Neuronal stem cell (in vitro differentiated cells): ENCODE data around the gene PLA2G4B.

Source experiments
- DNase-seq: peaks from one replicate; pipeline ENCODE4 v3.0.0-alpha.2; 2013; ENCODE audit warnings: low spot score
- H2AFZ ChIP-seq: one replicate; pipeline ENCODE4 v1.6.1; 2013; ENCODE audit warnings: mild to moderate bottlenecking, low read length, inconsistent platforms
- H2AK5ac ChIP-seq: 2 replicates; pipeline ENCODE4 v1.6.1; 2013; ENCODE audit warnings: low read depth, mild to moderate bottlenecking, inconsistent platforms, low read length, moderate library complexity, mixed read lengths
- H2BK120ac ChIP-seq: 2 replicates; pipeline ENCODE4 v1.6.1; 2013; ENCODE audit warnings: low read depth, mild to moderate bottlenecking, inconsistent platforms, low read length, moderate library complexity, mixed read lengths
- H2BK12ac ChIP-seq: one replicate; pipeline ENCODE4 v1.6.1; 2013; ENCODE audit warnings: low read length, inconsistent platforms
- H2BK15ac ChIP-seq: 2 replicates; pipeline ENCODE4 v1.6.1; 2013; ENCODE audit warnings: mild to moderate bottlenecking, low read length, inconsistent platforms, mixed read lengths
- H2BK5ac ChIP-seq: one replicate; pipeline ENCODE4 v1.6.1; 2013; ENCODE audit warnings: inconsistent platforms, mild to moderate bottlenecking, low read length, moderate library complexity
- H3K14ac ChIP-seq: one replicate; pipeline ENCODE4 v1.6.1; 2013; ENCODE audit warnings: low read length, inconsistent platforms
- H3K18ac ChIP-seq: 2 replicates; pipeline ENCODE4 v1.6.1; 2013; ENCODE audit warnings: low read length, inconsistent platforms
- H3K23ac ChIP-seq: 2 replicates; pipeline ENCODE4 v1.6.1; 2013; ENCODE audit warnings: low read depth, mild to moderate bottlenecking, mixed read lengths, low read length, inconsistent platforms; ENCODE audit not compliant: poor library complexity
- H3K27ac ChIP-seq: replicated peaks from 3 replicates; pipeline ENCODE4 v1.5.1; 2013; ENCODE audit warnings: low read length, inconsistent platforms
- H3K27me3 ChIP-seq, 3 experiments: 2 replicates each; pipeline ENCODE4 v1.6.1; 2013; ENCODE audit warnings: low read length in 3 of 3, mild to moderate bottlenecking in 2 of 3, inconsistent platforms in 1 of 3, low read depth in 1 of 3, mixed read lengths in 1 of 3, moderate library complexity in 1 of 3; ENCODE audit not compliant: control insufficient read depth in 3 of 3, insufficient read depth in 3 of 3
- H3K36me3 ChIP-seq, 2 donors: replicated peaks in 1 of 2; 2 replicates each; pipeline ENCODE4 v1.6.1; 2013; ENCODE audit warnings: low read length in 2 of 2; ENCODE audit not compliant: control insufficient read depth in 2 of 2, insufficient read depth in 2 of 2
- H3K4ac ChIP-seq: 2 replicates; pipeline ENCODE4 v1.6.1; 2013; ENCODE audit warnings: inconsistent platforms, mild to moderate bottlenecking, low read length, moderate library complexity
- H3K4me1 ChIP-seq, 2 donors: 1 replicate in 1 of 2; 2 replicates in 1 of 2; pipeline ENCODE4 v1.6.1; 2013; ENCODE audit warnings: low read length in 2 of 2, low read depth in 1 of 2; ENCODE audit not compliant: control insufficient read depth in 2 of 2, insufficient read depth in 1 of 2
- H3K4me2 ChIP-seq: one replicate; pipeline ENCODE4 v1.6.1; 2013; ENCODE audit warnings: mild to moderate bottlenecking, low read length, inconsistent platforms; ENCODE audit not compliant: insufficient read depth, poor library complexity, severe bottlenecking
- H3K4me3 ChIP-seq, 2 donors: 2 replicates each; pipeline ENCODE4 v1.5.1; 2013; ENCODE audit warnings: low read length in 2 of 2, mild to moderate bottlenecking in 2 of 2, inconsistent platforms in 1 of 2, moderate library complexity in 1 of 2
- H3K79me1 ChIP-seq: one replicate; pipeline ENCODE4 v1.6.1; 2013; ENCODE audit warnings: low read depth, mild to moderate bottlenecking, inconsistent platforms, low read length, moderate library complexity
- H3K9ac ChIP-seq: one replicate; pipeline ENCODE4 v1.6.1; 2013; ENCODE audit warnings: mild to moderate bottlenecking, low read depth, low read length, inconsistent platforms; ENCODE audit not compliant: poor library complexity
- H3K9me3 ChIP-seq, 2 donors: replicated peaks in 1 of 2; 2 replicates each; pipeline versions ENCODE3 to v1.6.1; 2013; ENCODE audit warnings: low read length in 2 of 2, mild to moderate bottlenecking in 2 of 2, inconsistent platforms in 1 of 2, low read depth in 1 of 2, mixed read lengths in 1 of 2, moderate library complexity in 1 of 2; ENCODE audit not compliant: control insufficient read depth in 2 of 2, insufficient read depth in 1 of 2
- H4K8ac ChIP-seq: one replicate; pipeline ENCODE4 v1.6.1; 2013; ENCODE audit warnings: low read depth, mild to moderate bottlenecking, inconsistent platforms, low read length, moderate library complexity
- H4K91ac ChIP-seq: one replicate; pipeline ENCODE4 v1.6.1; 2013; ENCODE audit warnings: low read length, low read depth, mild to moderate bottlenecking, inconsistent platforms; ENCODE audit not compliant: poor library complexity
- WGBS, 2 donors: extraction: QIAGEN DNeasy Blood & Tissue Kit; methylation state at CpG; one replicate each; pipeline ENCODE4 v1.1.7; 2013; ENCODE audit warnings: missing lambda C conversion rate in 2 of 2, mixed read lengths in 1 of 2; ENCODE audit not compliant: insufficient read length in 2 of 2, insufficient replicate concordance in 1 of 2; ENCODE audit errors: extremely low coverage in 2 of 2; 5-methylcytosine and 5-hydroxymethylcytosine counted together

PLA2G4B gene

DNA sequence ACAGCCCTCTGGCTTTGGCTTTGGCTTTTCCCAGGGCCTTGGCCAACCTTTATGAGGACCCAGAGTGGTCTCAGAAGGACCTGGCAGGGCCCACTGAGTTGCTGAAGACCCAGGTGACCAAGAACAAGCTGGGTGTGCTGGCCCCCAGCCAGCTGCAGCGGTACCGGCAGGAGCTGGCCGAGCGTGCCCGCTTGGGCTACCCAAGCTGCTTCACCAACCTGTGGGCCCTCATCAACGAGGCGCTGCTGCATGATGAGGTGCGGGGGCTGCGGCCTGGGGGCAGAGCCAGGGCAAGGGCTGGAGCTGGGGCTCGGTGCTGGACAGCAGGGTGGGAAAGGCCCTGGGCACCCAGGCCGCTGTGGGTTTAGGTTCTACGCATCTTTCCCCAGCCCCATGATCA, 6.2 kb downstream of the PLA2G4B start:
- peak overlapping the region; percentile 15 for H3K14ac ChIP-seq
- H3K4me3 ChIP-seq, result no peak overlapping the region
- peak overlapping the region; percentile 53 for H3K18ac ChIP-seq
- no CpG with 5 or more reads among the region's 12 CpGs for WGBS, 2 donors
- DNase-seq, result no peak
- no peaks in the 10 kb centered on the region for H3K27me3 ChIP-seq
- H3K4ac ChIP-seq, result no peak overlapping the region
- H2BK12ac ChIP-seq, result no peak overlapping the region
- H3K36me3 ChIP-seq, result peaks cover 26 to 48% of the 10 kb centered on the region in 2 donors
- H2AFZ ChIP-seq, result no peak overlapping the region
- no peak overlapping the region for H2BK120ac ChIP-seq
- no peaks in the 10 kb centered on the region for H3K4me1 ChIP-seq
- H4K91ac ChIP-seq, result no peak overlapping the region
- H3K9ac ChIP-seq, result peak overlapping the region; percentile 17
- peak overlapping the region; percentile 79 for H2BK5ac ChIP-seq
- no peak overlapping the region for H3K27ac ChIP-seq
- H2BK15ac ChIP-seq, result no peak overlapping the region
- H2AK5ac ChIP-seq, result no peak overlapping the region
- no peak overlapping the region for H3K4me2 ChIP-seq
- no peaks in the 10 kb centered on the region for H3K9me3 ChIP-seq
- peak overlapping the region; percentile 31 for H4K8ac ChIP-seq
- H3K23ac ChIP-seq, result no peak overlapping the region
- H3K79me1 ChIP-seq, result peaks cover 2% of the 10 kb centered on the region

DNA sequence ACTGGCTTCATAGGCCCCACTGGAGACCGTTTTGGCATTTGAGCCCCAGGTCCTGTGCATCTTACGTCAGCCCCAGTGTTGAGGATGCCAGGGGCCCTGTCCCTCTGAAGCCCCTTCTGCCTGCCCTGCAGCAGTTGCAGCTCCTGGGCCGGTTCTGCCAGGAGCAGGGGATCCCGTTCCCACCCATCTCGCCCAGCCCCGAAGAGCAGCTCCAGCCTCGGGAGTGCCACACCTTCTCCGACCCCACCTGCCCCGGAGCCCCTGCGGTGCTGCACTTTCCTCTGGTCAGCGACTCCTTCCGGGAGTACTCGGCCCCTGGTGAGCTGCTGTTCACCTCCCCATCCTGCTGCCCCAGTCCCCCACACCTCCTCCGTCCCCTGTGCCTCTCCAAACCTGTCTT, 8.6 kb downstream of the PLA2G4B start:
- Histone ChIP-seq H3K4me1 (no peaks in the 10 kb centered on the region), H2BK120ac (no peak overlapping the region), H3K9ac (no peak overlapping the region), H3K27ac (no peak overlapping the region), H3K36me3 (peaks cover 23 to 48% of the 10 kb centered on the region in 2 donors), H3K4me3 (no peak overlapping the region), H3K79me1 (no peaks in the 10 kb centered on the region), H3K27me3 (no peaks in the 10 kb centered on the region), H2AFZ (no peak overlapping the region), H3K4me2 (no peak overlapping the region), H3K14ac (peak overlapping the region; percentile 63), H3K9me3 (no peaks in the 10 kb centered on the region), H3K18ac (no peak overlapping the region), H2BK5ac (no peak overlapping the region), H3K4ac (no peak overlapping the region), H3K23ac (no peak overlapping the region), H4K91ac (no peak overlapping the region), H2BK15ac (no peak overlapping the region), H2BK12ac (no peak overlapping the region), H4K8ac (no peak overlapping the region), H2AK5ac (no peak overlapping the region)
- DNase-seq, result no peak
- WGBS, 2 donors, result no CpG with 5 or more reads among the region's 14 CpGs

DNA sequence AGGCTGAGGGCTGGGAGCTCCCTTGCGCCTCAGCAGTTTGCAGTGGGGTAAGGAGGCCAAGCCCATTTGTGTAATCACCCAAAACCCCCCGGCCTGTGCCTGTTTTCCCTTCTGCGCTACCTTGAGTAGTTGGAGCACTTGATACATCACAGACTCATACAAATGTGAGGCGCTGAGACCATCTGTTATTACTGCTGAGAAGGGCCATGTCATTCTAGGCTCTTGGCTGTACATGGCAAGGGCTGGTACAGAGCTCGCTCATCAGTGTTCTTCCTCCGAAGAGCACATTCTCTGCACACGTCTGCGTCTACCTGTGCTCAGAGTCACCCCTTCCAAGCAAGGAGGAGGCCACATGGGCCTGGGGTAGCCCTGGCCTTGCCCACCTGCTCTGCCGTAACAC, 9.3 kb downstream of the PLA2G4B start:
- H2BK5ac ChIP-seq, result no peak overlapping the region
- no peak overlapping the region for H4K8ac ChIP-seq
- H3K4ac ChIP-seq, result no peak overlapping the region
- peaks cover 23 to 48% of the 10 kb centered on the region in 2 donors for H3K36me3 ChIP-seq
- WGBS, 2 donors, result no CpG with 5 or more reads among the region's 9 CpGs
- H4K91ac ChIP-seq, result no peak overlapping the region
- H2AK5ac ChIP-seq, result no peak overlapping the region
- H3K23ac ChIP-seq, result peak overlapping the region; percentile 27
- no peaks in the 10 kb centered on the region for H3K79me1 ChIP-seq
- H3K4me1 ChIP-seq, result peaks cover 0 to 3% of the 10 kb centered on the region in 2 donors
- no peak overlapping the region for H3K14ac ChIP-seq
- no peak overlapping the region for H2AFZ ChIP-seq
- H3K4me2 ChIP-seq, result no peak overlapping the region
- H3K27ac ChIP-seq, result no peak overlapping the region
- H2BK15ac ChIP-seq, result no peak overlapping the region
- H3K27me3 ChIP-seq, result no peaks in the 10 kb centered on the region
- H3K18ac ChIP-seq, result no peak overlapping the region
- DNase-seq, result no peak
- no peak overlapping the region for H2BK120ac ChIP-seq
- no peaks in the 10 kb centered on the region for H3K9me3 ChIP-seq
- no peak overlapping the region for H3K4me3 ChIP-seq
- H2BK12ac ChIP-seq, result no peak overlapping the region
- H3K9ac ChIP-seq, result peak overlapping the region; percentile 12

DNA sequence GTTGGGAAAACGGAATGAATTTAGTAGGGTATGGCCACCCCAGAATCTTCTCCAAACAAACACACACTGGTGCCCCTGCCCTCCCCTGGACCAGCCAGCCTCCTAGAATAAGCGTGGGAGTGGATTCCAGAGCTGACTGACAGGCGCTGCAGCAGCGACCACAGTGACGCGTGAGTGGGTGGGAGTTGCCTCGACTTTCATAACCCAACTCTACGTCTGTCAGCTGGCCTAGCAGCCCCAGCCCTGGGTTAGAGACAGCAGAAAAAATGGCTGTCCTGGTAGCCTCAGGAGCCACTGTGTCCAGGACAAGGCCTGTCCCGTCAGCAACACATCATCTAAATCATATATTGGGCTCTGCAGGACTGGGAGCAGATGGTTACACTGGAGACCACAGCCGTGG, 10.0 kb downstream of the PLA2G4B start:
- no peak overlapping the region for H2BK12ac ChIP-seq
- no peak overlapping the region for H2BK15ac ChIP-seq
- H3K23ac ChIP-seq, result no peak overlapping the region
- H2BK5ac ChIP-seq, result no peak overlapping the region
- peaks cover 0 to 3% of the 10 kb centered on the region in 2 donors for H3K4me1 ChIP-seq
- no peak overlapping the region for H4K8ac ChIP-seq
- H3K27ac ChIP-seq, result no peak overlapping the region
- no peak overlapping the region for H3K4ac ChIP-seq
- H2BK120ac ChIP-seq, result no peak overlapping the region
- H3K9me3 ChIP-seq, result no peaks in the 10 kb centered on the region
- no peaks in the 10 kb centered on the region for H3K79me1 ChIP-seq
- no peak overlapping the region for H3K9ac ChIP-seq
- no peaks in the 10 kb centered on the region for H3K27me3 ChIP-seq
- no peak overlapping the region for H2AK5ac ChIP-seq
- H3K18ac ChIP-seq, result no peak overlapping the region
- no peak overlapping the region for H2AFZ ChIP-seq
- H3K14ac ChIP-seq, result no peak overlapping the region
- DNase-seq, result no peak
- peaks cover 23 to 48% of the 10 kb centered on the region in 2 donors for H3K36me3 ChIP-seq
- no peak overlapping the region for H3K4me2 ChIP-seq
- H3K4me3 ChIP-seq, result no peak overlapping the region
- H4K91ac ChIP-seq, result no peak overlapping the region
- no CpG with 5 or more reads among the region's 10 CpGs for WGBS, 2 donors
